ENCODE measurements around the gene OSBPL2. TPM values are rescaled to one million over a fixed set of nuclear protein-coding genes. Genes with fewer than 3 reads are reported as not detected.

OSBPL2 gene
- total and polyA plus RNA-seq, 7 experiments from 2014 or later: 14.6 to 80.8 (median 58.3) TPM

DNA sequence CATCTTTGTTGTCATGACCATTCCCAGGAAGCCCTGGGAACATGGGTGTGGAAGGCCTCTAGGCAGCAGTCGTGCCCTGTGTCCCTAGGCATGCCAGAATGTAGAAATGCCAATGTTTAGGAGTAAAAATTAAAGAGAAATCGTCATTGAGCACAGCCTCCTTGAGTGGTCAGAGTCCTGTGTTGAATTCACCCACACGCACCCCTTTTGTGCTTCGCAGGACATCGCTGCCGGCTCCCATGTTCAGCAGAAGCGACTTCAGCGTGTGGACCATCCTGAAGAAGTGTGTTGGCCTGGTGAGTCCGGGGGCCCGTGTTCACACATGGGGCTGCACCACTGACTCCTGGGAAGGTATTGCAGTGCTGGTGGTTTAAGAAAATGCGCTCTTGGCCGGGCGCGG is 25.1 kb downstream of the OSBPL2 start:
- Mint-ChIP-seq H3K9me3 (peaks cover 0 to 1% (median 0%) of the 10 kb centered on the region in 11 donors), H3K36me3 (peaks cover 13 to 52% (median 19%) of the 10 kb centered on the region in 5 donors), H3K27ac (no peak overlapping the region), H3K27me3 (no peaks in the 10 kb centered on the region), H3K4me1 (peaks cover 0 to 3% (median 0%) of the 10 kb centered on the region in 7 donors), H3K4me3 (no peak overlapping the region)
- DNase-seq: no peak
- no peak overlapping the region for H3K4me3 ChIP-seq (ENCODE audit: low read length)
- H3K27me3 ChIP-seq (ENCODE audit: control insufficient read depth in 2 of 2, insufficient read depth in 2 of 2, low read length in 2 of 2): no peaks in the 10 kb centered on the region
- no peaks in the 10 kb centered on the region for H3K9me3 ChIP-seq (ENCODE audit: control insufficient read depth in 2 of 3, low read length in 3 of 3)
- POLR2A ChIA-PET: no interaction called here
- CTCF ChIA-PET: no interaction called here
- H3K36me3 ChIP-seq (ENCODE audit: control insufficient read depth in 2 of 3, insufficient read depth in 3 of 3, low read length in 3 of 3): peaks cover 12 to 91% (median 19%) of the 10 kb centered on the region in 3 experiments
- H3K4me1 ChIP-seq (ENCODE audit: control insufficient read depth in 2 of 2, insufficient read depth in 2 of 2, low read length in 2 of 2): no peaks in the 10 kb centered on the region
- intact Hi-C loops (cut with micrococcal nuclease): no loop called here
- H3K27ac ChIP-seq (ENCODE audit: low read depth, low read length): no peak overlapping the region
- ATAC-seq: no peak

DNA sequence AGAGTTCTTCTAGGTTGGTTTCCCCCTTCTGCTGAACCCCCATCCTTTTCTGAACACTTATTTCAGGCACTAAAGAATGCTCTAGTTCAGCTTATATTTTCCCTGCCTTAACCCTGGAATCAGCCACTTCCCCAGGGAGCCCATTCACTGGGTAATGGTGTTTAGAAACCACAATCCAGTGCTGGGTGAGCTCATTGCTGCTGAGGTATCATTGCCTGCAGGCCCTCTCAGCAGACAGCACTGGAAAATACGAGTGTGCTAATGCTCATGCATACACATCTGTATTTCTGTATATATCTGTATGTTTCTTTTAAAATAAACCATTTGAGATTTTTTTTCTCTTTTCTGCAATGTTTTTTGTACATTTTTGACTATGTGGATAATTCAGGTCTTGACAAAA is 27.0 kb downstream of the OSBPL2 start:
- no peaks in the 10 kb centered on the region for H3K4me1 Mint-ChIP-seq
- H3K27ac Mint-ChIP-seq: no peak overlapping the region
- intact Hi-C loops (cut with micrococcal nuclease): no loop called here
- H3K36me3 Mint-ChIP-seq: peaks cover 13 to 46% (median 19%) of the 10 kb centered on the region in 5 donors
- H3K9me3 Mint-ChIP-seq: peaks cover 0 to 1% (median 0%) of the 10 kb centered on the region in 11 donors
- Histone ChIP-seq H3K4me3 (ENCODE audit: low read length) (no peak overlapping the region), H3K4me1 (ENCODE audit: control insufficient read depth in 2 of 2, insufficient read depth in 2 of 2, low read length in 2 of 2) (no peaks in the 10 kb centered on the region), H3K9me3 (ENCODE audit: control insufficient read depth in 2 of 3, low read length in 3 of 3) (no peaks in the 10 kb centered on the region), H3K27ac (ENCODE audit: low read depth, low read length) (no peak overlapping the region), H3K36me3 (ENCODE audit: control insufficient read depth in 2 of 3, insufficient read depth in 3 of 3, low read length in 3 of 3) (peaks cover under 1 to 89% (median 17%) of the 10 kb centered on the region in 3 experiments), H3K27me3 (ENCODE audit: control insufficient read depth in 2 of 2, insufficient read depth in 2 of 2, low read length in 2 of 2) (no peaks in the 10 kb centered on the region)
- ChIA-PET POLR2A (no interaction called here), CTCF (interaction anchor here (0.5 kb wide), 1 partner anchor 71 kb away, joined by 4 read pairs; no protein-coding TSS in a partner anchor)
- DNase-seq: no peak
- no peak overlapping the region for H3K4me3 Mint-ChIP-seq
- H3K27me3 Mint-ChIP-seq: no peaks in the 10 kb centered on the region
- no peak for ATAC-seq

DNA sequence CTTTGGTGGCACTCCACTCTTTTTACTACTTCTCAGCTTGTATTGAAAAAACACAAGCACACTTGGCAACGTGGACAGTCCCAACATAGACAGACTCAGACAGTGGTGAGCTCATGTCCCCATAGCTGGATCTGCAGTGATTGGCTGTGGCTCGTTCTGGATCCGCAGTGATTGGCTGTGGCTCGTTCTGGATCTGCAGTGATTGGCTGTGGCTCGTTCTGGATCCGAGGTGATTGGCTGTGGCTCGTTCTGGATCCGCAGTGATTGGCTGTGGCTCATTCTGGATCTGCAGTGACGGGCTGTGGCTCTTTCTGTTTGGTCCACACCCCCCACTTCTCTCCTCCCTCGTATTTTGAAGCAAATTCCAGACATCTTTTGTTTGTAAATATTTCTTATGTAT is 28.0 kb downstream of the OSBPL2 start:
- no peaks in the 10 kb centered on the region for H3K4me1 ChIP-seq (ENCODE audit: control insufficient read depth in 2 of 2, insufficient read depth in 2 of 2, low read length in 2 of 2)
- H3K27me3 ChIP-seq (ENCODE audit: control insufficient read depth in 2 of 2, insufficient read depth in 2 of 2, low read length in 2 of 2): no peaks in the 10 kb centered on the region
- H3K9me3 ChIP-seq (ENCODE audit: control insufficient read depth in 2 of 3, low read length in 3 of 3): no peaks in the 10 kb centered on the region
- H3K9me3 Mint-ChIP-seq: peaks cover 0 to 1% (median 0%) of the 10 kb centered on the region in 11 donors
- ChIA-PET POLR2A (no interaction called here), CTCF (no interaction called here)
- no peak overlapping the region for H3K27ac Mint-ChIP-seq
- no peaks in the 10 kb centered on the region for H3K27me3 Mint-ChIP-seq
- intact Hi-C loops (cut with micrococcal nuclease): no loop called here
- peaks cover 0 to 84% (median 17%) of the 10 kb centered on the region in 3 experiments for H3K36me3 ChIP-seq (ENCODE audit: control insufficient read depth in 2 of 3, insufficient read depth in 3 of 3, low read length in 3 of 3)
- no peak for ATAC-seq
- H3K4me3 ChIP-seq (ENCODE audit: low read length): no peak overlapping the region
- peaks cover 13 to 49% (median 19%) of the 10 kb centered on the region in 5 donors for H3K36me3 Mint-ChIP-seq
- peak in 2 of 9 donors; percentile 6 to 13 for DNase-seq
- H3K4me1 Mint-ChIP-seq: no peaks in the 10 kb centered on the region
- H3K27ac ChIP-seq (ENCODE audit: low read depth, low read length): no peak overlapping the region
- H3K4me3 Mint-ChIP-seq: no peak overlapping the region

DNA sequence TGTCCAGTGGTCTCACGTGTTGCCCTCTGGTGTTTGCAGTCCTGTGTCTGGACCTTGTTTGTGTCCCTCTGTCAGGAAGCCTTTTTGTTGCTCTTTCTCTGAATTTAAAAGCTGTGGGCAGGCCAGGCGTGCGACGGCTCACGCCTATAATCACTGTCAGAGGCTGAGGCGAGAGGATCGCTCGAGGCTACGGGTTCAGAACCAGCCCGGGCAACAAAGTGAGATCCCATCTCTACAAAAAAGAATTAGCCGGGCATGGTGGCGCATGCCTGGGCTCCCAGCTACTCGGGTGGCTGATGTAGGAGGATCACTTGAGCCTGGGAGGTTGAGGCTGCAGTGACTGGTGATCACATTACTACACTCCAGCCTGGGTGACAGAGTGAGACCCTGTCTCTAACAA is 28.5 kb downstream of the OSBPL2 start:
- intact Hi-C loops (cut with micrococcal nuclease): no loop called here
- H3K4me1 Mint-ChIP-seq: no peaks in the 10 kb centered on the region
- ChIA-PET POLR2A (no interaction called here), CTCF (no interaction called here)
- H3K27ac Mint-ChIP-seq: no peak overlapping the region
- H3K9me3 Mint-ChIP-seq: peaks cover 0 to 1% (median 0%) of the 10 kb centered on the region in 11 donors
- H3K27ac ChIP-seq (ENCODE audit: low read depth, low read length): no peak overlapping the region
- no peaks in the 10 kb centered on the region for H3K27me3 ChIP-seq (ENCODE audit: control insufficient read depth in 2 of 2, insufficient read depth in 2 of 2, low read length in 2 of 2)
- H3K4me3 Mint-ChIP-seq: no peak overlapping the region
- H3K27me3 Mint-ChIP-seq: no peaks in the 10 kb centered on the region
- no peaks in the 10 kb centered on the region for H3K4me1 ChIP-seq (ENCODE audit: control insufficient read depth in 2 of 2, insufficient read depth in 2 of 2, low read length in 2 of 2)
- H3K9me3 ChIP-seq (ENCODE audit: control insufficient read depth in 2 of 3, low read length in 3 of 3): no peaks in the 10 kb centered on the region
- peaks cover 0 to 84% (median 17%) of the 10 kb centered on the region in 3 experiments for H3K36me3 ChIP-seq (ENCODE audit: control insufficient read depth in 2 of 3, insufficient read depth in 3 of 3, low read length in 3 of 3)
- H3K4me3 ChIP-seq (ENCODE audit: low read length): no peak overlapping the region
- DNase-seq (no peak), ATAC-seq (no peak)
- peaks cover 13 to 49% (median 19%) of the 10 kb centered on the region in 5 donors for H3K36me3 Mint-ChIP-seq

DNA sequence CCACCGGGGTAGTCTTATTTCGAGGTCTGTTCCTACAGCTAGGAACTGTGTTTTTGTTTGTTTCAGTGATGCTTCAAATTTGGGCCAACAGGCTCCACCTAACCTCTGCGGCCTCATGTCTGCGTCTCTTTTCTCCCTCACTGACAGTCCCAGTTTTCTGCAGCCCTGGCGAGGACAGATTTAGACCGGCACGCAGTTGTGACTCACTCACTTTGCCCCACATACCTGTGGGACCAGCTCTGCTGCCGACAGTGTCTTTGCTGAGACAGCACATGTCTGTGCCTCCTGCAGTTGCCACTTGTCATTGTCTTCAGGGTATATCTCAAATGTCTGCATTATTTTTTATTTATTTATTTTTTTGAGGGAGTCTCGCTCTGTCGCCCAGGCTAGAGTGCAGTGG is 29.2 kb downstream of the OSBPL2 start:
- no peak for DNase-seq
- ChIA-PET POLR2A (no interaction called here), CTCF (no interaction called here)

DNA sequence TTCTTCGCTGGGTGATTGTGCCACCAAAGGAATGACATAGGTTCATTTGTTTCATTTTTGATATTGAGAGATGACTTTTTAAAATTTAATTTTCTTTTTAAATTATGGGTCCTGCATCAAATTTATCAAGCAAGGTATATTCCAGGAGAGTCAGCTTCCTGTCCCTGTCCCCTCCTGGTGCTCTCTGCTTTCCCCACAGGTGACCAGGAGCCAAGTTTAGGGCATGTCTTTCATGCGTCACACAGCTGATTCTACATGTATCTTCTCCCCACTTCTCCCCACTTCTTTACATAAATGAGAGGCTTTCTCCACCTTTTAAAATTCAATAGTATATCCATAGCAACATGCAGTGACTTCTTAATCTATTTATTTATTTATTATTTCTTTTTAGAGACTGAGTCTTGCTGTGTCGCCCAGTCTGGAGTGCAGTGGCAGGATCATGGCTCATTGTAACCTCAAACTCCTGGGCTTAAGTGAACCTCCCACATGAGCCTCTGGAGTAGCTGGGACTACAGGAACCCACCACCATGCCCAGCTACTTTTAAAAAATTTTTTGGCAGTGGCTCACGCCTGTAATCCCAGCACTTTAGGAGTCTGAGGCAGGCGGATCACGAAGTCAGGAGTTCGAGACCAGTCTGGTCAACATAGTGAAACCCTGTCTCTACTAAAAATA is 30.0 kb downstream of the OSBPL2 start:
- CTCF ChIA-PET: no interaction called here
- Mint-ChIP-seq H3K4me1 (no peaks in the 10 kb centered on the region), H3K9me3 (peaks cover 0 to 1% (median 0%) of the 10 kb centered on the region in 11 donors), H3K36me3 (peaks cover 12 to 53% (median 24%) of the 10 kb centered on the region in 5 donors), H3K4me3 (no peak overlapping the region), H3K27ac (no peak overlapping the region), H3K27me3 (no peaks in the 10 kb centered on the region)
- H3K9me3 ChIP-seq (ENCODE audit: control insufficient read depth in 2 of 3, low read length in 3 of 3): no peaks in the 10 kb centered on the region
- no peak overlapping the region for H3K27ac ChIP-seq (ENCODE audit: low read depth, low read length)
- no peak overlapping the region for H3K4me3 ChIP-seq (ENCODE audit: low read length)
- H3K4me1 ChIP-seq (ENCODE audit: control insufficient read depth in 2 of 2, insufficient read depth in 2 of 2, low read length in 2 of 2): no peaks in the 10 kb centered on the region
- no peak for ATAC-seq
- no peaks in the 10 kb centered on the region for H3K27me3 ChIP-seq (ENCODE audit: control insufficient read depth in 2 of 2, insufficient read depth in 2 of 2, low read length in 2 of 2)
- POLR2A ChIA-PET: no interaction called here
- no peak for DNase-seq
- intact Hi-C loops (cut with micrococcal nuclease): no loop called here
- peaks cover 4 to 84% (median 13%) of the 10 kb centered on the region in 3 experiments for H3K36me3 ChIP-seq (ENCODE audit: control insufficient read depth in 2 of 3, insufficient read depth in 3 of 3, low read length in 3 of 3)

More for the DNA sequence above, 29.2 kb downstream of the OSBPL2 start:
- no peak overlapping the region for H3K4me3 ChIP-seq (ENCODE audit: low read length)
- Mint-ChIP-seq H3K4me1 (no peaks in the 10 kb centered on the region), H3K27ac (no peak overlapping the region), H3K27me3 (no peaks in the 10 kb centered on the region), H3K9me3 (peaks cover 0 to 1% (median 0%) of the 10 kb centered on the region in 11 donors), H3K4me3 (no peak overlapping the region), H3K36me3 (peaks cover 13 to 52% (median 18%) of the 10 kb centered on the region in 5 donors)
- H3K27me3 ChIP-seq (ENCODE audit: control insufficient read depth in 2 of 2, insufficient read depth in 2 of 2, low read length in 2 of 2): no peaks in the 10 kb centered on the region
- H3K36me3 ChIP-seq (ENCODE audit: control insufficient read depth in 2 of 3, insufficient read depth in 3 of 3, low read length in 3 of 3): peaks cover 0 to 84% (median 12%) of the 10 kb centered on the region in 3 experiments
- intact Hi-C loops (cut with micrococcal nuclease): no loop called here
- H3K9me3 ChIP-seq (ENCODE audit: control insufficient read depth in 2 of 3, low read length in 3 of 3): no peaks in the 10 kb centered on the region
- no peak overlapping the region for H3K27ac ChIP-seq (ENCODE audit: low read depth, low read length)
- no peak for ATAC-seq
- H3K4me1 ChIP-seq (ENCODE audit: control insufficient read depth in 2 of 2, insufficient read depth in 2 of 2, low read length in 2 of 2): no peaks in the 10 kb centered on the region

DNA sequence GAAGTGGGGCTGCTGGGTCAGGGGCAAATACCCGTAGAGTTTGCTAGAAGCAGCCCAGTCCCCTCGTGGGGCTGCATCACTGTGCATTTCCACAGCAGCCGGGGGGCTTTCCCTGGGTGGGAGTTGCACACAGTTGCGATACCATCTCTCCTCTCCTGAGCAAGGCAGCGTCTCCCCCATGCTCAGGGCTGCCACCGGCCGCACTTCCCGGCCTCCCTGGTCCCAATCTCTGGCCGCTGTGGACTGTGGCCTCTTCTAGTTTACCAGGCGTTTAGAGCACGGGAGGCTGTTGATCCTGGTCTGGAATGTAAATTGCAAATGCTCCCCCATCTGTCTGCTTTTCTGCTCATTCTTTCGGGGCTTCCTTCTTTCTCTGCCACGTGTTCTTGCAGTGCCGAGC is 31.1 kb downstream of the OSBPL2 start:
- intact Hi-C loops (cut with micrococcal nuclease): no loop called here
- H3K9me3 Mint-ChIP-seq: peaks cover 0 to 1% (median 0%) of the 10 kb centered on the region in 11 donors
- H3K27me3 Mint-ChIP-seq: no peaks in the 10 kb centered on the region
- no peak for DNase-seq
- H3K36me3 Mint-ChIP-seq: peaks cover 20 to 55% (median 26%) of the 10 kb centered on the region in 5 donors
- Histone ChIP-seq H3K27me3 (ENCODE audit: control insufficient read depth in 2 of 2, insufficient read depth in 2 of 2, low read length in 2 of 2) (no peaks in the 10 kb centered on the region), H3K4me3 (ENCODE audit: low read length) (no peak overlapping the region), H3K27ac (ENCODE audit: low read depth, low read length) (no peak overlapping the region), H3K9me3 (ENCODE audit: control insufficient read depth in 2 of 3, low read length in 3 of 3) (no peaks in the 10 kb centered on the region), H3K4me1 (ENCODE audit: control insufficient read depth in 2 of 2, insufficient read depth in 2 of 2, low read length in 2 of 2) (no peaks in the 10 kb centered on the region), H3K36me3 (ENCODE audit: control insufficient read depth in 2 of 3, insufficient read depth in 3 of 3, low read length in 3 of 3) (peaks cover 7 to 84% (median 13%) of the 10 kb centered on the region in 3 experiments)
- no peak overlapping the region for H3K27ac Mint-ChIP-seq
- POLR2A ChIA-PET: no interaction called here
- no peak overlapping the region for H3K4me3 Mint-ChIP-seq
- H3K4me1 Mint-ChIP-seq: peaks cover 0 to 1% (median 0%) of the 10 kb centered on the region in 7 donors
- no peak for ATAC-seq
- CTCF ChIA-PET: no interaction called here
